ENCODE data around the gene SYT1. TPM values are rescaled to one million over a fixed set of nuclear protein-coding genes. Genes with fewer than 3 reads are reported as not detected.
A peak's percentile ranks its signal among the peaks of the same experiment; 100 is the strongest.

SYT1 gene
- total and polyA plus RNA-seq, 2 donors (not counting 3 experiments of a cell fraction or from before 2014, with no cell fraction given) = 3.2 to 15.3 TPM

DNA sequence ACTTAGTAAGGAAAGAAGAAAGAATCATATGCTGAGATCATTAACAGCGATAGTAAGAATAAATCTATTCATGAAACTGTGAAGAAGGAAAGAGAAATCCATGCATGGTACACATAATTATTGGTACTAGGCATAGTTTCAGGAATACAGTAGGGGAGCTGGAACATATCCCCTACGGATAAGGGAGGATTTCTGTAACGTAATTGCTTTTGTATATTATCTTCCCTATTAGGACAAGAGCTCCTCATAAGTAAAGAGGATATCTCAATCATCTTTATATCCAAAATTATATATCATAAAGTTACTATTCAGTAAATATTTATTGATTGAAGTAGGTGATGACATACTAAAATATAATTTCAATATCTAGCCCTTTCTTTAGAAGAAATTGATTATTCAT is 22.9 kb downstream of the SYT1 start:
- FAIRE-seq = no peak
- Histone ChIP-seq H3K9me3 (replicated peaks; ENCODE audit: control insufficient read depth, insufficient read depth, low read length) (no peaks in the 10 kb centered on the region), H3K27ac (ENCODE audit: insufficient read depth, low read depth, low read length) (peak overlapping the region; percentile 77), H3K4me2 (ENCODE audit: insufficient read depth, low read length) (peak overlapping the region; percentile 59), H3K9ac (replicated peaks; ENCODE audit: extremely low read depth, insufficient read depth, low read length) (peak overlapping the region; percentile 28), H3K79me2 (ENCODE audit: control insufficient read depth, insufficient read depth, low read length) (no peaks in the 10 kb centered on the region), H4K20me1 (replicated peaks; ENCODE audit: control insufficient read depth, extremely low read depth, insufficient read depth, low read length) (no peaks in the 10 kb centered on the region), H3K27me3 (ENCODE audit: control insufficient read depth in 2 of 2, insufficient read depth in 2 of 2, low read length in 2 of 2) (no peaks in the 10 kb centered on the region), H3K9me1 (replicated peaks; ENCODE audit: control insufficient read depth, extremely low read depth, insufficient read depth, low read length) (no peaks in the 10 kb centered on the region), H3K36me3 (ENCODE audit: control insufficient read depth in 2 of 2, extremely low read depth in 1 of 2, insufficient read depth in 2 of 2, low read length in 2 of 2) (no peaks in the 10 kb centered on the region), H3K4me1 (ENCODE audit: control insufficient read depth, extremely low read depth, insufficient read depth, low read length) (peaks cover 29% of the 10 kb centered on the region), H2AFZ (ENCODE audit: low read depth, low read length) (peak overlapping the region; percentile 14), H3K4me3 (replicated peaks in 1 of 3; ENCODE audit: insufficient read depth in 1 of 3, low read depth in 1 of 3, low read length in 3 of 3) (no peak overlapping the region)
- TF ChIP-seq MYC (IDR thresholded peaks at IDR 0.05; ENCODE audit: low read depth, low read length) (no peak), EZH2 (IDR thresholded peaks at IDR 0.05; ENCODE audit: borderline replicate concordance, low read depth, low read length, severe bottlenecking) (no peak), POLR2A (IDR thresholded peaks at IDR 0.05; ENCODE audit: low read depth, low read length) (no peak), GATA2 (IDR thresholded peaks at IDR 0.05; ENCODE audit: insufficient read depth, insufficient read length, low read depth, low read length) (no peak), FOS (IDR thresholded peaks at IDR 0.05; ENCODE audit: borderline replicate concordance, insufficient read depth, low read length) (no peak)
- TF ChIP-seq, protein P1, sequence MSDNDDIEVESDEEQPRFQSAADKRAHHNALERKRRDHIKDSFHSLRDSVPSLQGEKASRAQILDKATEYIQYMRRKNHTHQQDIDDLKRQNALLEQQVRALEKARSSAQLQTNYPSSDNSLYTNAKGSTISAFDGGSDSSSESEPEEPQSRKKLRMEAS (IDR thresholded peaks at IDR 0.05; ENCODE audit: insufficient read depth, insufficient read length) = no peak
- TF ChIP-seq, protein P2, sequence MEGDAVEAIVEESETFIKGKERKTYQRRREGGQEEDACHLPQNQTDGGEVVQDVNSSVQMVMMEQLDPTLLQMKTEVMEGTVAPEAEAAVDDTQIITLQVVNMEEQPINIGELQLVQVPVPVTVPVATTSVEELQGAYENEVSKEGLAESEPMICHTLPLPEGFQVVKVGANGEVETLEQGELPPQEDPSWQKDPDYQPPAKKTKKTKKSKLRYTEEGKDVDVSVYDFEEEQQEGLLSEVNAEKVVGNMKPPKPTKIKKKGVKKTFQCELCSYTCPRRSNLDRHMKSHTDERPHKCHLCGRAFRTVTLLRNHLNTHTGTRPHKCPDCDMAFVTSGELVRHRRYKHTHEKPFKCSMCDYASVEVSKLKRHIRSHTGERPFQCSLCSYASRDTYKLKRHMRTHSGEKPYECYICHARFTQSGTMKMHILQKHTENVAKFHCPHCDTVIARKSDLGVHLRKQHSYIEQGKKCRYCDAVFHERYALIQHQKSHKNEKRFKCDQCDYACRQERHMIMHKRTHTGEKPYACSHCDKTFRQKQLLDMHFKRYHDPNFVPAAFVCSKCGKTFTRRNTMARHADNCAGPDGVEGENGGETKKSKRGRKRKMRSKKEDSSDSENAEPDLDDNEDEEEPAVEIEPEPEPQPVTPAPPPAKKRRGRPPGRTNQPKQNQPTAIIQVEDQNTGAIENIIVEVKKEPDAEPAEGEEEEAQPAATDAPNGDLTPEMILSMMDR (IDR thresholded peaks at IDR 0.05; ENCODE audit: extremely low read depth in 1 of 2, insufficient read depth in 1 of 2, low read depth in 1 of 2, low read length in 2 of 2) = no peak
- DNase-seq (ENCODE audit: low read depth, low spot score) = no peak
- dilution Hi-C loops (cut with MboI; ENCODE audit: extremely low pct_ligation_motif_present, low sequenced_read_pairs) = no loop called here
- BruUV-seq (replicated peaks) = TSS peak; percentile 84
- CTCF ChIA-PET = interaction anchor here (2.3 kb wide), 1 partner anchor 287 kb away, joined by 6 read pairs; no protein-coding TSS in a partner anchor
- intact Hi-C loops (cut with micrococcal nuclease) = loop anchor here (1.0 to 10.0 kb wide), 3 partner anchors 183 to 1337 kb away; no protein-coding TSS in a partner anchor
- POLR2A ChIA-PET = no interaction called here

Data from endothelial cell of umbilical vein (primary cell).